Fibroblast of villous mesenchyme (primary cell): ENCODE results near the gene ANKS1A. TPM values are rescaled to one million over a fixed set of nuclear protein-coding genes. Genes with fewer than 3 reads are reported as not detected.

Experiments
- DNase-seq: peaks from one replicate; pipeline ENCODE4 v3.0.0-alpha.2; 2010; ENCODE audit warnings: low read depth
- H3K4me3 ChIP-seq: 2 replicates; pipeline ENCODE4 v1.5.1; 2011; ENCODE audit warnings: low read depth, mild to moderate bottlenecking, low read length
- CTCF ChIP-seq: IDR thresholded peaks from 2 replicates; pipeline ENCODE4 v1.5.1; 2012; ENCODE audit warnings: low read depth, mild to moderate bottlenecking, low read length; ENCODE audit not compliant: insufficient read depth
- total RNA-seq: library from RNA; depleted of rRNA; stranded (reverse); fragments of >200 nt; gene quantifications from 2 replicates; pipeline ENCODE4 v1.2.3, GENCODE V29; 2012

The ANKS1A gene
- total RNA-seq, 1 donor, result 12.5 TPM

DNA sequence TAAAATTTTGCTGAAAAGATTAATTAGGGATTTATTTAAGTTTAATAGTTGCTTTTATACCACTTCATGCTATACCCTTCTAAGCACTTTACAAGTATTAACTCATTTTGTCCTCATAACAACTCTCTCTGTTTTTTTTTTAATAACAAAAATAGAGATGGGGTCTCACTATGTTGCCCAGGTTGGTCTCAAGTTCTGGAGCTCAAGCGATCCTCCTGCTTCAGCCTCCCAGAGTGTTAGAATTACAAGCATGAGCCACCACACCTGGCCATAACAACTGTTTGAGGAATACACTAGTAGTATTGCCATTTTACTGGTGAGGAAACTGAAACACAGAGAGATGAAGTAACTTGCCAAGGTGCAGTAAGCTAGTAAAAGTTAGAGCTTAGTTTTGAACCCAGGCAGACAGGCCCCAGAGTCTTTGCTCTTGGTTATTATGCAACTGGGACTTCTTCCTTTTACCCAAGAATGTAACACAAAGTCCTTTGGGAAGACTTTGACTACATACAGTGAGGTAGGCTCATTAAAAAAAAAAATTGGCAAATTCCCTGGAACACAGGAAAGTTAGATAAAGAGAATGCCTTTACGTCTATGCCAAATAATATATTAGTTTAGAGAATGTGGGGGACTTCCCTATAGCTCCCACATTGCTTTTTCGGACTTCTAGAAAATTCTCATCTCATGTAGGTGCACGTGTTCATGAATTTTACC is 11.4 kb downstream of the ANKS1A start:
- TF ChIP-seq CTCF, result no peak
- no peak for DNase-seq
- H3K4me3 ChIP-seq, result no peak overlapping the region

DNA sequence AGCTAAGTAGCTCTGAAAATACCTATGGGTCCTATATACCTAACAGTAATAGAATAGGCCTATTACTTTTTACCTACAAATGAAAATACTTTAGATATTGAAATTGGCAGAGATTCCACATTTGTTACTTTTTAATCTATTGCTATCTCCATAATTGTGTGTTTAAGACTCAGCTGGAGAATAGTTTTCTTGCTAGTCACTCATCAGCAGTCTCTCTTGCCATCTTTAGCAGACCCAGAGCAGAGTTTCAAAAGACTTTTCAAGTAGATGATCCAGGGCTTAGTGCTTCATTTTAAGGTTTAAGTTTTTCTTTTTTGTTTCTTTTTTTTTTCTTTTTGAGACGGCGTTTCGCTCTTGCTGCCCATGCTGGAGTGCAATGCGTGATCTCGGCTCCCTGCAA is 12.9 kb downstream of the ANKS1A start:
- DNase-seq, result no peak
- TF ChIP-seq CTCF, result no peak
- H3K4me3 ChIP-seq, result no peak overlapping the region

GRCh38 chr6:34904990-34905613 is 16.0 kb downstream of the ANKS1A start:
- no peak for DNase-seq
- TF ChIP-seq CTCF, result no peak

GRCh38 chr6:34906826-34907225 is 17.8 kb downstream of the ANKS1A start:
- no peak for DNase-seq
- no peak overlapping the region for H3K4me3 ChIP-seq
- peak; percentile 1 for TF ChIP-seq CTCF

More at GRCh38 chr6:34904990-34905613, 16.0 kb downstream of the ANKS1A start:
- H3K4me3 ChIP-seq, result no peak overlapping the region

GRCh38 chr6:34908194-34908593 is 19.1 kb downstream of the ANKS1A start:
- TF ChIP-seq CTCF, result no peak
- no peak overlapping the region for H3K4me3 ChIP-seq
- DNase-seq, result no peak

- DNase-seq, result no peak
- TF ChIP-seq CTCF, result no peak
- H3K4me3 ChIP-seq, result no peak overlapping the region
Measured at GRCh38 chr6:34909320-34909883, 20.3 kb downstream of the ANKS1A start.
